Kidney (tissue), 14 donors: Measurements from ENCODE around the gene CCDC69. TPM values are rescaled to one million over a fixed set of nuclear protein-coding genes. Genes with fewer than 3 reads are reported as not detected.

ENCODE experiments used
- DNase-seq, 5 donors: peaks; one replicate each; pipeline ENCODE4 v3.0.0-alpha.2; 2013 to 2020
- FAIRE-seq: peaks from 2 replicates; lab custom pipeline; 2012; peaks lifted over from hg19 to GRCh38; lab: Jason Lieb, UNC
- H3K27ac ChIP-seq, 2 donors: one replicate each; pipeline ENCODE4 v1.7.0; 2013; ENCODE audit warnings: low read depth in 2 of 2, low read length in 2 of 2, inconsistent platforms in 1 of 2
- H3K27me3 ChIP-seq: one replicate; pipeline ENCODE4 v1.7.1; 2013; ENCODE audit warnings: low read length, inconsistent platforms; ENCODE audit not compliant: control insufficient read depth, insufficient read depth
- H3K36me3 ChIP-seq, 3 donors: one replicate each; pipeline versions ENCODE4 v1.7.0 to v1.7.1; 2013; ENCODE audit warnings: low read length in 3 of 3, control low read depth in 1 of 3, inconsistent platforms in 1 of 3; ENCODE audit not compliant: insufficient read depth in 3 of 3, control insufficient read depth in 2 of 3
- H3K4me1 ChIP-seq, 3 donors: one replicate each; pipeline versions ENCODE4 v1.7.0 to v1.7.1; 2013; ENCODE audit warnings: low read length in 3 of 3, inconsistent platforms in 1 of 3, low read depth in 1 of 3; ENCODE audit not compliant: control insufficient read depth in 2 of 3, insufficient read depth in 2 of 3
- H3K4me3 ChIP-seq, 3 donors: one replicate each; pipeline versions ENCODE4 v1.7.0 to v1.8.1; 2013; ENCODE audit warnings: low read length in 3 of 3, control low read depth in 1 of 3, inconsistent platforms in 1 of 3
- H3K9ac ChIP-seq, 3 donors: one replicate each; pipeline versions ENCODE4 v1.7.0 to v1.7.1; 2013; ENCODE audit warnings: low read length in 3 of 3, control low read depth in 1 of 3, inconsistent platforms in 1 of 3
- H3K9me3 ChIP-seq, 3 donors: one replicate each; pipeline versions ENCODE4 v1.7.0 to v1.7.1; 2013; ENCODE audit warnings: low read length in 3 of 3, control low read depth in 1 of 3, inconsistent platforms in 1 of 3; ENCODE audit not compliant: control insufficient read depth in 2 of 3, insufficient read depth in 1 of 3
- CTCF ChIP-seq: IDR thresholded peaks from 3 replicates; pipeline ENCODE4 v1.5.1; 2012; ENCODE audit warnings: mild to moderate bottlenecking, moderate library complexity, borderline replicate concordance; ENCODE audit not compliant: insufficient read depth; ENCODE audit errors: extremely low read depth
- intact Hi-C: fragments of 100-400 bp; cut with DNase I; formaldehyde crosslinking; loops from one replicate; pipeline ENCODE4 v1.11.1; 2022
- polyA plus RNA-seq: library from polyadenylated mRNA; stranded (reverse); fragments of 350-450 nt; fragmentation: Illumina TruSeq; extraction: RNeasy Lipid Tissue Mini Kit (QIAGEN cat#74804); gene quantifications from one replicate; pipeline ENCODE4 v1.2.3, GENCODE V29; 2014; ENCODE audit warnings: low read depth, low replicate concordance; ENCODE audit not compliant: insufficient read depth
- total RNA-seq: library from RNA; stranded (reverse); fragmentation: NEBNext Ultra II Directional; extraction: Animal tissue kit (Norgen Biotek cat#: 25700); gene quantifications from one replicate; pipeline ENCODE4 v1.2.1, GENCODE V29; 2021
- donor health status: control.
- donor health status: control.
- donor health status: control.
- donor health status: control.
- donor health status: control.
- donor health status: DM: yes; HTN: yes; CAD: no.
- donor health status: Normal renal cell carcinoma (clear cell type).

CCDC69 gene
- total and polyA plus RNA-seq, 2 donors from 2014 or later: 11.1 to 22.8 TPM

- Histone ChIP-seq H3K9me3 (no peaks in the 10 kb centered on the region), H3K27ac (no peak overlapping the region), H3K36me3 (no peaks in the 10 kb centered on the region), H3K4me3 (no peak overlapping the region), H3K27me3 (no peaks in the 10 kb centered on the region), H3K4me1 (no peaks in the 10 kb centered on the region), H3K9ac (no peak overlapping the region)
- no peak for TF ChIP-seq CTCF
- DNase-seq (no peak), FAIRE-seq (no peak)
- intact Hi-C loops: no loop called here
Measured at GRCh38 chr5:151186052-151186451, 37.8 kb downstream of the CCDC69 start.

- Histone ChIP-seq H3K4me1 (no peaks in the 10 kb centered on the region), H3K4me3 (no peak overlapping the region), H3K9ac (no peak overlapping the region), H3K27me3 (no peaks in the 10 kb centered on the region), H3K27ac (no peak overlapping the region), H3K36me3 (no peaks in the 10 kb centered on the region), H3K9me3 (no peaks in the 10 kb centered on the region)
- FAIRE-seq (no peak), DNase-seq (no peak)
- no peak for TF ChIP-seq CTCF
- intact Hi-C loops: no loop called here
Measured at GRCh38 chr5:151184316-151185042, 39.4 kb downstream of the CCDC69 start.

- Histone ChIP-seq H3K9ac (no peak overlapping the region), H3K4me3 (no peak overlapping the region), H3K4me1 (no peaks in the 10 kb centered on the region), H3K27ac (no peak overlapping the region), H3K36me3 (no peaks in the 10 kb centered on the region), H3K9me3 (no peaks in the 10 kb centered on the region), H3K27me3 (no peaks in the 10 kb centered on the region)
- no peak for TF ChIP-seq CTCF
- FAIRE-seq (no peak), DNase-seq (peak in 3 of 5 donors; percentile 13 to 23 (median 16))
- intact Hi-C loops: no loop called here
Measured at GRCh38 chr5:151183456-151184245, 40.2 kb downstream of the CCDC69 start.
